ENCODE data around the gene ZEB2. TPM values are rescaled to one million over a fixed set of nuclear protein-coding genes. Genes with fewer than 3 reads are reported as not detected.

ZEB2 gene
- total RNA-seq, 4 donors from 2014 or later = 35.9 to 177 (median 120) TPM

- Histone ChIP-seq H3K27ac (no peak overlapping the region), H3K9me3 (no peaks in the 10 kb centered on the region), H3K4me3 (no peak overlapping the region), H3K27me3 (no peaks in the 10 kb centered on the region), H3K4me1 (no peaks in the 10 kb centered on the region), H3K36me3 (no peaks in the 10 kb centered on the region)
- intact Hi-C loops (cut with DNase I; ENCODE audit: low total_unique reads) = no loop called here
- no peak for TF ChIP-seq POLR2A (IDR thresholded peaks at IDR 0.05)
- no peak for TF ChIP-seq CTCF (IDR thresholded peaks at IDR 0.05)
- no peak for DNase-seq
Measured at GRCh38 chr2:144545787-144546186, 25.9 kb upstream of the ZEB2 start.

GRCh38 chr2:144544053-144544452, 24.1 kb upstream of the ZEB2 start:
- H3K27me3 ChIP-seq = no peaks in the 10 kb centered on the region
- H3K4me3 ChIP-seq = no peak overlapping the region
- intact Hi-C loops (cut with DNase I; ENCODE audit: low total_unique reads) = no loop called here
- H3K4me1 ChIP-seq = no peaks in the 10 kb centered on the region
- H3K27ac ChIP-seq = no peak overlapping the region
- H3K36me3 ChIP-seq = no peaks in the 10 kb centered on the region
- DNase-seq = no peak
- H3K9me3 ChIP-seq = no peaks in the 10 kb centered on the region
- TF ChIP-seq POLR2A (IDR thresholded peaks at IDR 0.05) = no peak
- no peak for TF ChIP-seq CTCF (IDR thresholded peaks at IDR 0.05)

DNA sequence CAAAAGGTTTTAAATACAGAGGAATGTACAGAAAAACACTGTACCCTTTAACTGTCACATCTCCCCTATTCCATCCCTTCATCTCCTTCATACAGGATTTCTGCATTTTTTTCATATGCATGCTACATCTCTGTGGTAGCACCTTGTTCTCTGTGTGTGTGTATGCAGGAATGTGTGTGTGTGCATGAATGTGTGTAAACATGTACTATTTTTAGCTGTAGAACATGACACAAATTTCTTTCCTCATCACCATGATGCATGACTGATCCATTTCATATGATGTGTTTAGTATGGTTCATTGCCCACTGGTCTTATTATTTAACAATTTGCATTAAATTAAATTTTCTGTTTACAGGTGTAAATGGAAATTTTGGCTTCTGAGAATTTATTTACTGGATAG, 21.5 kb upstream of the ZEB2 start:
- no peak for TF ChIP-seq POLR2A (IDR thresholded peaks at IDR 0.05)
- TF ChIP-seq CTCF (IDR thresholded peaks at IDR 0.05) = no peak
- Histone ChIP-seq H3K4me3 (no peak overlapping the region), H3K36me3 (no peaks in the 10 kb centered on the region), H3K27ac (no peak overlapping the region), H3K9me3 (no peaks in the 10 kb centered on the region), H3K27me3 (no peaks in the 10 kb centered on the region), H3K4me1 (no peaks in the 10 kb centered on the region)
- intact Hi-C loops (cut with DNase I; ENCODE audit: low total_unique reads) = no loop called here
- DNase-seq = no peak

- Histone ChIP-seq H3K4me3 (no peak overlapping the region), H3K27ac (no peak overlapping the region), H3K36me3 (no peaks in the 10 kb centered on the region), H3K9me3 (no peaks in the 10 kb centered on the region), H3K27me3 (no peaks in the 10 kb centered on the region), H3K4me1 (no peaks in the 10 kb centered on the region)
- TF ChIP-seq POLR2A (IDR thresholded peaks at IDR 0.05) (no peak), CTCF (IDR thresholded peaks at IDR 0.05) (no peak)
- intact Hi-C loops (cut with DNase I; ENCODE audit: low total_unique reads) = no loop called here
- no peak for DNase-seq
Measured at GRCh38 chr2:144539289-144539782, 19.4 kb upstream of the ZEB2 start.

DNA sequence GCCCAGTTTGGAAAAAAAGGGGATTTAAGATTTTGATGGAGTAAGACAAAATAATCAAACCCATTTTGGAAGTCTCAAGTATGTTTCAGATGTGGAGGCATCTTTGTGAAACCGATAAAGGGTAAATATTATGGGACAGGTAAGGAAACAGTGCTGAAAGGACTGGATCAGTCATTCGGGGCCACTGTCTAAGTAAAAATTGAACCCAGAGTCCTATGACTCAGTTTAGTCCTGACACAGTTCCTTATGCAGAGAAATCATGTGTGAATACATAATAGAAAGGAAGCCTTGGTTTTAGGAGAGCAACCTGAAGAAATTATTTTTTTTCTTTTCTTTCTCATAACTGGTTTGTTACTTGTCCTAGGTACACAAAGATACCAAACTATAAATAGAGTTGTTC, 15.4 kb upstream of the ZEB2 start:
- TF ChIP-seq POLR2A (IDR thresholded peaks at IDR 0.05) (no peak), CTCF (IDR thresholded peaks at IDR 0.05) (no peak)
- Histone ChIP-seq H3K4me3 (no peak overlapping the region), H3K9me3 (no peaks in the 10 kb centered on the region), H3K4me1 (no peaks in the 10 kb centered on the region), H3K36me3 (no peaks in the 10 kb centered on the region), H3K27me3 (no peaks in the 10 kb centered on the region), H3K27ac (no peak overlapping the region)
- intact Hi-C loops (cut with DNase I; ENCODE audit: low total_unique reads) = no loop called here
- no peak for DNase-seq

Data from uterus (tissue), 4 donors.